NCI-H146 treated with DMSO at 0.1 percent for 48 hours (cell line): Measurements from ENCODE around the gene SEBOX.
"Not testable (repeated sequence)": the region's sequence is repeated elsewhere in the genome, so short reads cannot be mapped to it uniquely, and the experiment has no call there.

Experiments
- DNase-seq: peaks from one replicate; lab custom pipeline; 2025; ENCODE audit not compliant: unreplicated experiment; lab: John Stamatoyannopoulos, UW

SEBOX gene

GRCh38 chr17:28342313-28342712, 22.7 kb downstream of the SEBOX start:
- DNase-seq: no peak

GRCh38 chr17:28341516-28341915, 23.5 kb downstream of the SEBOX start:
- no peak for DNase-seq

GRCh38 chr17:28340374-28340773, 24.6 kb downstream of the SEBOX start:
- DNase-seq: no peak

DNA sequence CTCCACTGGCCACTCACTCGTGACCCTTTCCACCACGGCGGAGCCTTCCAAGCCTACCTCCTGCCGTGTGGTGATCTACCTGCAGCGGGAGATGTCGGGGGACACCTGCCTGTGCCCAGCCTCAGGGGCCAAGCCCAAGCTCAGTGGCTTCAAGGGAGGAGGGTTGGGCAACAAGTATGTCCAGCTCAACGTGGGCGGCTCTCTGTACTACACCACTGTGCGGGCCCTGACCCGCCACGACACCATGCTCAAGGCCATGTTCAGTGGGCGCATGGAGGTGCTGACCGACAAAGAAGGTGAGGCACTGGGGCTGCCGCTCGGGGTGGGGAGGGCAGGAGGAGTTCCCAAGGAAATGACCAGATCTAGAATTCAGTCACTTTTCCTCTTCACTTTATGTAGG, 25.6 kb downstream of the SEBOX start:
- no peak for DNase-seq

- DNase-seq: not testable (repeated sequence)
Observed at GRCh38 chr17:28338769-28339212, 26.2 kb downstream of the SEBOX start.

DNA sequence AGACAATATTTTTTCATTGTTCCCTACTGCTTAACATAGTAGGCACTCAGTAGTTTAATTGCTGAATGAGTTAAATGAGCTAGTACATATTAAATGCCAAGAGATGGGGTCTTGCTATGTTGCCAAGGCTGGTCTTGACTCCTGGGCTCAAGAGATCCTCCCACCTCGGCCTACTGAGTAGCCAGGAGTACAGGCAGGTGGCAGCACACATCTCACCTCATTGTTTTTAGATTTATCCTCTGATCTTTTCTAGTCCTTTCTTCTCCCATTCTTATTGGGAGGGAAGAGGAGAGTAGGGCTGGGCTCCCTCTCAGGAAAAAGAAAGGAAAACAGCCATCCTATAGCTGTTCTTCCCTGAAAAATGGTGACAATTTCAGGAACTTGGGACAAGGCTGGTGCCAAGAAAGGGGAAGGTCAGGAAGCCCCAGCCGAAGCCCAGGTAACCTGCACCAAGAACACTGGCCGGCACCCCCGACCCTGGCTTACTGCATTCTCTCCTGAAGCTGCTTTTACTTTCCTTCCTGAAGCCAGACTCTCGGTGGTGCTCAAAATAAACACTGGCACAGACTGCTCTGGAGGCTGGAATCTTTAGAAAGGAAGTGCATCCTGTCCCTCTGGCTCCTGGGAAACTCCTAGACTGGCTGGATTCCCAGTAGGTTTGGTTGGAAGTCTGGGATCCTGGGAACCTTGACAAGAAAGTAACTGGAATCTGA, 26.8 kb downstream of the SEBOX start:
- no peak for DNase-seq

DNA sequence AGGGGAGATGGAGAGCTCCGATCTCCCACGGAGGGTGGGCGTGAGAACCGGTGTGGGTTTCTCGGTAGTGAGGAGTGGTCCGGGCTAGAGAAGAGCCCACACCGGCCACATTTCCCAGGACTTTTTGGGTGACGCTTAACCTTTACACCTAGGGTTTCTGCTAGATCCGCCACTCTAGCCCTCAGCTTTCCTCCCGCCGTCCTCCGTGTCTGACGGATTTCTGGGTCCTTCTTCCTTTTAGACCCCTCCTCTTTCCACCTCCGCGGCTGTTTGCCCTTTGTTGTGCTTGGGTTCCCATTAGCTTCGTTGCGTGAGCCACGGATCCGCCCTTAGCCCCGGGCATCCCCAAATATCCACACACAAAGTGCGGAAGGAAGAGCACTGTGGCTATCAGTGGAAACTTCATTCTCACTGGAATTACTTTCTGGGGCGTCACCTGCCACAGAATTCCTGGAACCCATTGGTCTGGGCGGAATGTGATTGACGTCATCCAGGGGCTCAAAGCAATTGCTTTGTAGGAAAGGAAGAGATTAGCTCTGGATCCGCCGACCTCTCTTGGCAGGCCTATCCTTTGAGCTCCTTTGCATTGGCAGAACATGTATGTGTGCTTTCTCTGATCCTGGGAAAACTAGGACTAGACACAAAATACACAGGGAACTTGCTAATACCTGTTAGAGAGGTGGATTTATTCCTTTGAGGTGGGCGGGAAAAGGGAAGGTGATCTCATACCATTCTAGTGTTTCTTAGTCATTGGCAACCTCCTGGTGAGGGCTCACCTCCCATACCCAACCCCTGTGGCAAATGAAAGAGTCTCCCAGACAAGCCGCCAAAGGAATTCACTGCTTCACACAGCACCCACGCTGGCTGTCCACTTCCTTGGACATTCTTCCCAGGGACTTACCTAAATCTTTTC, 28.8 kb downstream of the SEBOX start:
- peak; percentile 60 for DNase-seq

DNA sequence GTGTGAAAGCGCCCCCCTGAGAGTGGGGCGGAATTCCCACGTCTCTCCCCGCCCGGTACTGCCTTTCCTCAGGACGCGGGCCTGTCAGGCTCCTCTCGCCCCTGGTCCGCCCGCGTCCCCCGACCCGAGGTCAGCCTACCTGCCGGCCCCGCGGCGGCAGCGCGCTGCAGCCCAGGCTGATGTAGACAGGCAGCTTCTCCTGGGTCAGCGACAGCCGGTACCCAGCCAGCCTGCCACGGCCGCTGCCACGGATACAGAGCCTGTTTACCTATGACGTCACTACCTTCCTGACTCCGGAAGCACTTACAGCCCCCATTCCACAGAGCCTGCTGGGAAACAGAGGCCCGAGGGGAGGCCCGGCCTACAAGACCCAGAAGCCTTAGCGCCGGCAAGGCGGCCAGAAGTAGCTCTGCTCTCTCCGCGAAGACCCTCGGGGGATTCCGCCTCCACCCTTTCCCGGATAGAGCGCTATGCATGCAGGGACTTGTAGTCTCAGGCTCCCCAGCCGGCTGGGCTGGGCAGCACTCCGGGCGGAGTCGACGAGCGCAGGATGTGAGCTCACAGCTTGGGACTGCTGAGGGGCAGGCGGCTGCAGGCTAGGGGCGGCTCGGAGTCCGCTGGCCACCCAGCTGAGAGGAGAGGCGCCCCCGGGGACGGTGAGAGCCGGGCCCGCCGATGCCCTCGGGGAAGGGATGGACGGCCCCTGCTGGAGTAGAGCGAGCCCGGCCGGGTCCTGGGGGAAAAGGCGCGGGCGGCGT, 29.6 kb downstream of the SEBOX start, which contains the start of the genes IFT20 and TNFAIP1:
IFT20 (minus strand) TSS at position 272 of the 758 bp plus-strand sequence. CDS start 3,487 bp downstream, outside the sequence.
TNFAIP1 (plus strand) TSS at position 561 of the 758 bp plus-strand sequence. CDS start 3,761 bp downstream, outside the sequence.
- peak; percentile 99 for DNase-seq

DNA sequence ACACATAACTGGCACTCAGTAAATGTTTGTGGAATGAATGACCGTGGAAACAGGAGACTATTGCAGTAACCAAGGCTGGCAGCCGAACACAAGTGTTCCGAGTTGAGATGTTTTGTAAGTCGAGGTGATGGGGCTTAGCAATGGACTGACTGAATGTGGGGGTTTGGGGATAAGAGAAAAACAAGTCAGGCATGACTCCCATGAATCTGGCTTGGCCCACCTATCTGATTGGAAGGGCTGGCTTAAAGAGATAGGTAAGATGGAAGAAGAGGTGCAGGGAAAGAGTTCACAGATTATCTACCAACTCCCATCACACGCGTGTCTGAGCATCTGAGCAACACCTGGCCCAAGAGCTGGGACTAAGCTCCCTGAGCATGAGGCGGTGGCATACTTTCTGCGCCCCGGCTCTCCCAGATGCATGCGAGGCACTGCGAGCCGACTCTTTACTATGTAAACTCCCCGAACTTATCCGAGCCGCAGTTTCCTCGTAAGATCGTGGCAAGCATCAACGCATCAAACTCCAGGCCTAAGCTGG, 30.3 kb downstream of the SEBOX start:
- DNase-seq: no peak

DNA sequence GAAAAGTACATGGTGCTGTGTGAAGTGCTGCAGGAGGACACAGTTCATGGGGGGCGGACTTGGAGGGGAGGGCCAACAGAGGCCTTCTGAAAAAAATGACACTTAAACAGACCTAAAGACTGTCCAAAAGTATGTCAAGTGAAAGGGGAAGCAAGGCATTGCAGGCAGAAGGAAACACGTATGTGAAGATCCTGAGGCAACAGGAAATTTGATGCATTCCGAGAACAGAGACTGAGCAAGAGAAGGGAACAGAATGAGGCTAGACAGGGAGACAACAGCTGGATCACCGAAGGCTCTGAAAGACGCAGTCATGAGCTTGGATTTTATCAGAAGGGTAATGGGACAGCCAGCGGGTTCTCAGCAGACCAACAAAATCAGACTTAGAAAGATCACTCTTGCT, 30.8 kb downstream of the SEBOX start:
- DNase-seq: no peak

GRCh38 chr17:28333083-28333746, 31.8 kb downstream of the SEBOX start:
- no peak for DNase-seq

DNA sequence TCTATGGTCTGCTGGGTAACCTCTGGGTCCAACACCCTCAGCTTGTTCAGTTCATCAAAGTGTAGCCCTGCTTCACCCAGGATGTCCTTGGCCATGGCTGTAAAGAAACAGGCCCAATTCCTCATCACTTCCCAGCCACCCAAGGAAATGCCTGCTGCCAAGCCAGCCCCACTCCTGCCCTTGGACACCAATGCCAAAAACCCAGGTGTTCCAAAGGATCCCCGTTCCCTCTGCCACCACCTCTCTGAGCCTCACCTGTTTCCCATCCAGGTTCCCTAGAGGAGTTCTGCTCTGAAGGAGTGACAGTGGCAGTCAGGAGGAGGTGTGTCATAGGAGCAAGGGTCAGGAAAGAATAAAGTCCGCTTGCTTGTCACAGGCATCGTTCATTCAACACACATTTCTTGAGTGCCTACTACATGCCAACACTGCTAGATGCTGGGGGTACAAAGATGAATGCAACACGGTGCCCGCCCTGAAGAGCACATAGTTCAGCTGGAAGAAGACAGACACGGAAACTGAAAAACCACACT, 33.0 kb downstream of the SEBOX start:
- no peak for DNase-seq

DNA sequence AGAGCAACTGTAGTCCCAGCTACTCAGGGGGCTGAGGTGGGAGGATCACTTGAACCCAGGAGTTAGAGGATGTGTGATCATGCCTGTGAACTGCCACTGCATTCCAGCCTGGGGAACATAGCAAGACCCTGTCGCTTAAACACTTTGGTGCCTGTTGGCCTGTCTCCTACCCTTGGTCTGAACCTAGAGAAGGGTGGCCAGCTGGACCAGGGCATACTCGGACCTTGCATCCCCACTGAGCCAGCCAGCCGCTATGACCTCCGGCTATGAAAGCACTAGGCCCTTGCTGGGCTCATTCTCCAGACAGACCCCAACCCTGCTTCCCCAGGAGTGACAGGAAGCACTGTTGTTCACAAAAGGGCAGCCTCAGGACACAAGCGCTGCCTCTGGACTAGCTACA, 34.3 kb downstream of the SEBOX start:
- no peak for DNase-seq

GRCh38 chr17:28328325-28328724, 36.7 kb downstream of the SEBOX start:
- DNase-seq: no peak

DNA sequence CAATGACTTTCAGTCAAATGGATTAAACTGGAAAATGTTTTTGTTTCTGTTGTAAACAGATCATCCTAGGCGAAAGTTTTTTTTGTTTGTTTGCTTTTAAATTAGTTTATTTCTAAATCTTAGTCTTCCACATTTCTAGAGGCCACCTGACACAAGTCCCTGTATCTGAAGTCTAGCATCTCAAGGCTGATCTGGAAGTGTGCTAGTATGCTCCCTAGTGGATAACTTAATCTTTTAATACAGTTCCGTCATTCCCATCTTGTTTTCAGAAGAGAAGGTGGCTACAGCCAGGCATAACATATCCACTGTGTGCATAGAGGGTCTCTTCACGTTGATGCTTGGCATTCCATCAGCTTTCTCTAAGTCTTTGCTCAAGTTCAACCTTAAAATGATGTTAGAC, 37.3 kb downstream of the SEBOX start:
- DNase-seq: no peak

DNA sequence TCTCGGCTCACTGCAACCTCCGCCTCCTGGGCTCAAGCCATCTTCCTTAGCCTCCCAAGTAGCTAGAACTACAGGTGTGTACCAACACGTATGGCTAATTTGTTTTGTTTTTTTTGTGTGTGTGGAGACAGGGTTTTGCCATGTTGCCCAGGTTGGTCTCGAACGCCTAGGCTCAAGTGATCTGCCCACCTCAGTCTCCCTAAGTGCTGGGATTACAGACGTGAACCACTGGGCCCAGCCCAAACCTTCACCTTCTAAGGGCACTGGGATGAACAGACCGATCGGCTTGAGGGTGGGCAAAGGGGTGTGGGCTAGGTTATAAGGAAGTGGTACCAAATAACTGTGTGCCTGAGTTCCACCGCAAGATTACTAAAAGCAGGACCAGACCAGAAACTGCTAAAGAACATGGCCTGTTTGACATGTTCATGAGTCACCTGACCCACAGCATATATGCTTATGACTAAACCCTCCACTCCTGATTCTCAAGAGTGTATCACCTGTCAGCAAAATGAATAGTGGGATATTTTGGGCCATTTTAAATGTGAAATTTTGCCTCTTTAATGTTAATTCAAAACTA, 37.9 kb downstream of the SEBOX start:
- DNase-seq: no peak

DNA sequence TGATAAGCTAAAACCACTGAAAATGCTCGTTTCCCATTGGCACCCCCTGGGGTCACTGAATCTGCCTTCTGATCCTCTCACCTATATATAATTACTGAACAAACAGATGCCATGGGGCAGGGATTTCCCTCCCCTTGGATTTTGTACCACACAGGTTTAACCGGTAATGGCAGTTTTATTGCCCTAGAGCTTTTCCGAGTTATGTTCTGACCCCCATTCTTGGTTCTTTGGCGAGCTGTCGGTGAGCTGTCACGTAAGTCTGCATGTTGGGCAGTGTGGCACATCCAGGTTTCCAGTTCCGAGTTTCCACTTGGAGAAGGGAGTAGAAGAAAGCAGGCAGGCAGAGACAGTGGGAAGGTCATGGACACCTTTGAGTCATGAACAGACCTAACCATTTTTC, 38.9 kb downstream of the SEBOX start:
- DNase-seq: peak; percentile 9

GRCh38 chr17:28325211-28325610, 39.8 kb downstream of the SEBOX start:
- no peak for DNase-seq

DNA sequence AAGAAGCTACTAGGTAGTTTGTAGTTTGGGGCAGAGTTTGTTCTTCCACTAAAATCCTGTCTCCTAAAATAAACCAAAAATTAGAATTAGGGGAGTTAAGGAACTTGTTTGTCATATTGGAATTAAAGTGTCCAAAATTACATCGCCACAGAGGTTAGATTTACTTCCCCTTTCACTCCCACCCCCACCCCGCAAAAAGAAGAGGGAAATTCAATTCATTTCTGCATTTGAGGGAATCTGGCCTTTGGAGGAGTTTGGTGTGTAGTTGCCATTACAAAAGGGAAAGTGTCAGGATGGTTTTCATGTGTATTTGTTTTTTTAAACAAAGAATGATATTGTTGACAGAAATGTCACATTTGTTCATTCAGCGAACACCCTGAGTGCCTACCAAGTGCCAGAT, 40.2 kb downstream of the SEBOX start:
- DNase-seq: no peak

- DNase-seq: no peak
Observed at GRCh38 chr17:28324267-28324745, 40.7 kb downstream of the SEBOX start.
